Erythroblast (primary cell): ENCODE data around the gene P3H4.

Source experiments
- GATA1 ChIP-seq: IDR thresholded peaks from 2 replicates; pipeline ENCODE4 v1.6.1; 2011; ENCODE audit warnings: low read depth, mild to moderate bottlenecking, control low read depth, low read length, moderate library complexity
- POLR2A ChIP-seq: IDR thresholded peaks from 2 replicates; pipeline ENCODE4 v1.6.1; 2011; ENCODE audit warnings: mild to moderate bottlenecking, low read length

GRCh38 chr17:41793784-41794539 lies 17.8 kb downstream of the P3H4 start:
- TF ChIP-seq POLR2A, result no peak
- no peak for TF ChIP-seq GATA1
